ENCODE results near the gene SHC1.

- TF ChIP-seq CTCF (IDR thresholded peaks at IDR 0.05) (no peak), EZH2 (IDR thresholded peaks at IDR 0.05) (no peak), EZH2phosphoT487 (IDR thresholded peaks at IDR 0.05) (no peak)
Observed at GRCh38 chr1:154974102-154974807, 3.7 kb upstream of the SHC1 start, which contains the start of gene CKS1B.

Data from neural progenitor cell (in vitro differentiated cells).